Ovary (tissue), 3 donors: Measurements from ENCODE around the gene ERG.

Experiments
- CTCF ChIP-seq, 3 donors: fragments of 450-650 bp in 2 of 3; fragments of 200-600 bp in 1 of 3; IDR thresholded peaks; one replicate each; pipeline versions ENCODE4 v1.5.1 to v1.8.0; 2016 to 2022; ENCODE audit warnings: antibody characterized with exemption in 3 of 3, mild to moderate bottlenecking in 1 of 3
- EP300 ChIP-seq: sonication (generic); formaldehyde crosslinking; IDR thresholded peaks from one replicate; pipeline ENCODE4 v1.6.1; 2017; ENCODE audit warnings: antibody characterized with exemption
- POLR2A ChIP-seq: fragments of 450-650 bp; IDR thresholded peaks from one replicate; pipeline ENCODE4 v1.6.1; 2017; ENCODE audit warnings: antibody characterized with exemption, mild to moderate bottlenecking, moderate library complexity
- donor health status: DM: no; HTN: no; CAD: no.

- TF ChIP-seq POLR2A (no peak), CTCF (IDR thresholded peaks at IDR 0.05) (no peak), EP300 (no peak)
Measured at GRCh38 chr21:38472412-38473108, 25.7 kb downstream of the ERG start.
